ENCODE results near the gene FOXB2.
"Not testable (repeated sequence)": the region's sequence is repeated elsewhere in the genome, so short reads cannot be mapped to it uniquely, and the experiment has no call there.

The FOXB2 gene

DNA sequence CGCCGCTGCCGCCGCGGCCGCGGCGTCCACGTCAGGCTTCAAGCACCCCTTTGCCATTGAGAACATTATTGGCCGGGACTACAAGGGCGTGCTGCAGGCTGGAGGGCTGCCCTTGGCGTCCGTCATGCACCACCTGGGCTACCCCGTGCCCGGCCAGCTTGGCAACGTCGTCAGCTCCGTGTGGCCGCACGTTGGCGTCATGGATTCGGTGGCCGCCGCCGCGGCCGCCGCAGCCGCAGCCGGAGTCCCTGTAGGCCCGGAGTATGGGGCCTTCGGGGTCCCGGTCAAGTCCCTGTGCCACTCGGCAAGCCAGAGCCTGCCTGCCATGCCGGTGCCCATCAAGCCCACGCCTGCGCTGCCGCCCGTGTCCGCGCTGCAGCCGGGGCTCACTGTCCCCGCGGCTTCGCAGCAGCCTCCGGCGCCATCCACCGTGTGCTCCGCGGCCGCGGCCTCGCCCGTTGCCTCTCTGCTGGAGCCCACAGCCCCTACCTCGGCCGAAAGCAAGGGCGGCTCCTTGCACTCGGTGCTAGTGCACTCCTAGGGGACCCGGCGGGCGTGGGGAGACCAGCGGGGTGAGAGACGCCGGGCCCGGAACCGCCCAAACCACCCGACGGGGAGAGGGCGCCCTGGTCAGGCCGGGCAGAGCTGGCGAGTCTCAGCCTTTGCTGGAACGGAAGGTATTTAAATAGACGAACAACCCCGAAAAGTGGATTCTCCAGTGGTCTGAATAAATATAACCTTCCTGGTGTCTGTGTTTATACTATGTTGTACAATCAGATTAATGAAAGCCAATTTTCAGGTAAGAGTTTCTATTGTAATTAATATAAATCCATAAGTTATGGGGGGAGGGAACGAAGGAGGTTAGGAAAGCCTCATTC, 1.2 kb downstream of the FOXB2 start:
- no peak for DNase-seq
- Mint-ChIP-seq H3K4me3 (peak overlapping the region; percentile 7), H3K9me3 (no peaks in the 10 kb centered on the region), H3K4me1 (peaks cover 17% of the 10 kb centered on the region), H3K27me3 (peaks cover 98% of the 10 kb centered on the region), H3K27ac (no peak overlapping the region), H3K36me3 (peaks cover 11% of the 10 kb centered on the region)
- CTCF ChIA-PET = interaction anchor here (0.6 to 1.2 kb wide), 2 partner anchors 10 to 374 kb away, joined by 3 to 4 read pairs; no protein-coding TSS in a partner anchor

GRCh38 chr9:77021291-77021894, 1.9 kb downstream of the FOXB2 start:
- no peaks in the 10 kb centered on the region for H3K9me3 Mint-ChIP-seq
- DNase-seq = no peak
- peak overlapping the region; percentile 7 for H3K4me3 Mint-ChIP-seq
- peaks cover 11% of the 10 kb centered on the region for H3K36me3 Mint-ChIP-seq
- H3K4me1 Mint-ChIP-seq = peaks cover 17% of the 10 kb centered on the region
- H3K27ac Mint-ChIP-seq = peak overlapping the region; percentile 11
- CTCF ChIA-PET = interaction anchor here (0.6 kb wide), 1 partner anchor 373 kb away, joined by 4 read pairs; no protein-coding TSS in a partner anchor
- H3K27me3 Mint-ChIP-seq = peaks cover 96% of the 10 kb centered on the region

DNA sequence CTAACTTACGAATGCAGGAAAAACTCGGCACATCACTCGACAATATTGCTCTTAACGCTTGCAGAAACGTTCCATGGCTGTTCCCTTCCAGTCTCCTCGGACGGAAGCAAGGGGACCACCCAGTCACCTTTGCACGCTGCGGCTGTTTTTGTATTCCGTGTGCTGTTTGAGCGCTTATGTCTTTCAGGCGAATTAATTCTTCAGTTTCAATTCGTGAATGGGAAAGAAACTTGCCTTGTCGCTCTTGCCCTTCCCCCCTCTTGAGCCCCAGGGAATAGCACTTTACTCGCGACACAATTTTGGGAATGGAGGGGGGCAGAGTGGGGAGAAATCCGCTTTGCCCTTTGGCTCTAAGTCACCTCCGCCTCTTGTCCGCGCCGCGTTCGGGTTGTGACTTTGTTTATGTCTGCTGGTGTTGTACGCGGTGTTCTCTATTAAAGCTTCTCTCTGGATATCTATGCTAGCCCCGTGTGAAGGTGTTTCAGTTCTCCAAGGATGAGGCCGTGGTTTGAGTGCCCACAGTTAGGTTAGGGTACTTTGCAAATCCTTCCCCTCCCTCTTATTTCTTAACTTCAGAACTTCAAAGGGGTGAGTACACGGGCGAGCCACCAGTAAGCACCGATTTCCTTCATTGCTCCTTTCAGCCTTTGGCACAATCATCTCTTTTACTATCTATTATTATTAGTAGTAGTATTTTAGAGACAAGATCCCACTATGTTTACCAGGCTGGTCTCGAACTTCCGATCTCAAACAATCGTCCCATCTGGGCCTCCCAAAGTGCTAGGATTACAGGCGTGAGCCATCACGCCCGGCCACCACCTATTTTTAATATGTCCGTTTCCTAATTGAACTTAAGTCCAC, 2.7 kb downstream of the FOXB2 start:
- CTCF ChIA-PET = no interaction called here
- Mint-ChIP-seq H3K4me3 (no peak overlapping the region), H3K27ac (peak overlapping the region; percentile 1), H3K4me1 (peaks cover 17% of the 10 kb centered on the region), H3K27me3 (peaks cover 92% of the 10 kb centered on the region), H3K36me3 (peaks cover 11% of the 10 kb centered on the region), H3K9me3 (no peaks in the 10 kb centered on the region)
- DNase-seq = no peak

GRCh38 chr9:77022783-77023440, 3.5 kb downstream of the FOXB2 start:
- H3K9me3 Mint-ChIP-seq = no peaks in the 10 kb centered on the region
- CTCF ChIA-PET = no interaction called here
- peaks cover 84% of the 10 kb centered on the region for H3K27me3 Mint-ChIP-seq
- no peak overlapping the region for H3K4me3 Mint-ChIP-seq
- H3K27ac Mint-ChIP-seq = peak overlapping the region; percentile 68
- peaks cover 7% of the 10 kb centered on the region for H3K36me3 Mint-ChIP-seq
- peaks cover 13% of the 10 kb centered on the region for H3K4me1 Mint-ChIP-seq
- DNase-seq = no peak

- Mint-ChIP-seq H3K4me3 (no peak overlapping the region), H3K36me3 (peaks cover 4% of the 10 kb centered on the region), H3K9me3 (no peaks in the 10 kb centered on the region), H3K27ac (no peak overlapping the region), H3K27me3 (peaks cover 81% of the 10 kb centered on the region), H3K4me1 (peaks cover 11% of the 10 kb centered on the region)
- CTCF ChIA-PET = no interaction called here
- no peak for DNase-seq
These were observed 4.3 kb downstream of the FOXB2 start for GRCh38 chr9:77023726-77024125.

DNA sequence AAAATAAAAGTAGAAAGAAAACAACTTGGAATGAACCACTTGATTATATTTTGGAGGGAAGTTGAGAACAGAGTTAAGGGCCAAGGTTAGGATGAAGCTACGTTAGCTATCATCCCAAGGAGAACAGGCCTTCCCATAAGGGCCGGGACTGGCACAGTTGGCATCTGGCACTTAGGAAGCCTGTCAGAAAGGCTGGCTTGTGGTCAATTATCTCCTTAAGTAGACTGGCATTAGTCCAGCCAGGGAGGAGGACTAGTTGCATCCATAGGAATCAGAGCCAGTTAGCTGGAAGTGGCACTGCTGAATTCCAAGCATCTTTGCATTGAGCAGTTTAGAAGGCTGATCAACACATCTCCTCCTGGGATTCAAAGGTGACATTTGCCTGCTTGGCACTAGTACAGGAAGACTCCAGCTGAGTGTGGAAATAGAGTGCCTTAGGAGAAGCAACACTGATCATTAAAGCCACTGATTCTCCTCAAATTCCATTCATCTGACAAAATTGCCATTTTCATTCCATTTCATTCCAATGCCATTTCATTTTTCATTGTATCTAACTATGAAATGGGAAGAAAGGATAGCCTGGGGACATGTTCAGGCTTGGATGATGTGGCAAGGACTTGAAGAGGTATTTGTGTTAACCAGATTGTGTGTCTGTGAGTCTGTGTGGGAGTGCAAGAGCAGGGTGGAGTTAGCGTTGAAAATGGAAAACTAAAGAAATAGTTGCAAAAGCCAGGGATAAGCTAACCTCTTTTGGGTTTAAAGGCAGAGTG, 5.5 kb downstream of the FOXB2 start:
- peaks cover 74% of the 10 kb centered on the region for H3K27me3 Mint-ChIP-seq
- CTCF ChIA-PET = interaction anchor here (1.1 kb wide), 1 partner anchor 27 kb away, joined by 3 read pairs; no protein-coding TSS in a partner anchor

GRCh38 chr9:77028478-77028877, 9.0 kb downstream of the FOXB2 start:
- H3K36me3 Mint-ChIP-seq = no peaks in the 10 kb centered on the region

More for the DNA sequence above, 5.5 kb downstream of the FOXB2 start:
- Mint-ChIP-seq H3K4me3 (no peak overlapping the region), H3K4me1 (peaks cover 7% of the 10 kb centered on the region), H3K36me3 (no peaks in the 10 kb centered on the region), H3K9me3 (no peaks in the 10 kb centered on the region), H3K27ac (no peak overlapping the region)
- no peak for DNase-seq

DNA sequence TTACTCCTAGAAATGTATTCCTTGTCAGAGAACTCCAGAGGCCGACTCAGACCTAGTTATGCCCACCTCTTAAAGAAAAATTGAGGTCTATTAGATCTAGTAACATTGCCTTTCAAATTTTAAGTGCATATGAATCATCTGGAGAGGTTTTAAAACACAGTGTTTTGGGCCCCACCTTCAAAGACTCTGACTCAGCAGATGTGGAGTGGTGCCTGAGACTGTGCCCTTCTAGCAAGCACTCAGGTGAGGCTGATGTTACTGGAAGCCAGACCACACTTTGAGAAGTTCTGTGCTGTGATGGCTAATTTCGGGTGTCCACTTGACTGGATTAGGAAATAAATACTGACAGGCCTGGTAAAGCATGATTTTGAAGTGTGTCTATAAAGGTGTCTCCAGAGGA, 10.6 kb downstream of the FOXB2 start:
- CTCF ChIA-PET = interaction anchor here (0.6 kb wide), 1 partner anchor 11 kb away, joined by 4 read pairs; no protein-coding TSS in a partner anchor
- H3K27me3 Mint-ChIP-seq = peaks cover 34% of the 10 kb centered on the region
- DNase-seq = no peak
- no peaks in the 10 kb centered on the region for H3K36me3 Mint-ChIP-seq
- H3K9me3 Mint-ChIP-seq = no peaks in the 10 kb centered on the region
- no peaks in the 10 kb centered on the region for H3K4me1 Mint-ChIP-seq
- H3K27ac Mint-ChIP-seq = no peak overlapping the region
- no peak overlapping the region for H3K4me3 Mint-ChIP-seq

More at GRCh38 chr9:77028478-77028877, 9.0 kb downstream of the FOXB2 start:
- Mint-ChIP-seq H3K9me3 (no peaks in the 10 kb centered on the region), H3K4me3 (no peak overlapping the region), H3K4me1 (no peaks in the 10 kb centered on the region), H3K27me3 (peaks cover 48% of the 10 kb centered on the region), H3K27ac (no peak overlapping the region)
- DNase-seq = no peak
- CTCF ChIA-PET = no interaction called here

GRCh38 chr9:77038281-77039036, 19.0 kb downstream of the FOXB2 start:
- CTCF ChIA-PET = no interaction called here
- Mint-ChIP-seq H3K4me1 (no peaks in the 10 kb centered on the region), H3K27me3 (peaks cover 3% of the 10 kb centered on the region), H3K4me3 (no peak overlapping the region), H3K36me3 (no peaks in the 10 kb centered on the region), H3K27ac (no peak overlapping the region), H3K9me3 (no peaks in the 10 kb centered on the region)
- no peak for DNase-seq

DNA sequence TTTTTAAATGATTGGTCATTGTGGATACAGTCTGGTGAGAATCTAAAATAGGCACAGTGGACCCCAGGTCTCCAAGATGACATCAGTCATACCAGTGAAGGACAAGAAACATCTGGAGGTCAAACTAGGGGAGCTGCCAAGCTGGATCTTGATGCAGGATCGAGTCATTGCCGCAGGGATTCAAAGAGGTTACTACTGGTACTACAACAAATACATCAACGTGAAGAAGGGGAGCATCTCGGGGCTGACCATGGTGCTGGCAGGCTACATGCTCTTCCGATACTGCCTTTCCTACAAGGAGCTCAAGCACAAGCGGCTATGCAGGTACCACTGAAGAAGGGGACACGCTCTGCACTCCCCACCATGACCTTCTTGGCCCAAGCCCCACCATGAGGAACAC, 20.9 kb downstream of the FOXB2 start:
- Mint-ChIP-seq H3K4me1 (no peaks in the 10 kb centered on the region), H3K27ac (no peak overlapping the region), H3K27me3 (peaks cover 3% of the 10 kb centered on the region), H3K9me3 (no peaks in the 10 kb centered on the region), H3K36me3 (no peaks in the 10 kb centered on the region), H3K4me3 (no peak overlapping the region)
- no peak for DNase-seq
- CTCF ChIA-PET = no interaction called here

- H3K9me3 Mint-ChIP-seq, H3K36me3 Mint-ChIP-seq, DNase-seq, CTCF ChIA-PET, H3K4me3 Mint-ChIP-seq, H3K27me3 Mint-ChIP-seq, H3K27ac Mint-ChIP-seq, H3K4me1 Mint-ChIP-seq: not testable (repeated sequence)
These were observed 24.3 kb downstream of the FOXB2 start for GRCh38 chr9:77043743-77044142.

DNA sequence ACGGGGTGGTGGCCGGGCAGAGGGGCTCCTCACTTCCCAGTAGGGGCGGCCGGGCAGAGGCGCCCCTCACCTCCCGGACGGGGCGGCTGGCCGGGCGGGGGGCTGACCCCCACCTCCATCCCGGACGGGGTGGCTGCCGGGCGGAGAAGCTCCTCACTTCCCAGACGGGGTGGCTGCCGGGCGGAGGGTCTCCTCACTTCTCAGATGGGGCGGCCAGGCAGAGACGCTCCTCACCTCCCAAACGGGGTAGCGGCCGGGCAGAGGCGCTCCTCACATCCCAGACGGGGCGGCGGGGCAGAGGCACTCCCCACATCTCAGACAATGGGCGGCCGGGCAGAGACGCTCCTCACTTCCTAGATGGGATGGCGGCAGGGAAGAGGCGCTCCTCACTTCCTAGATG, 41.2 kb downstream of the FOXB2 start:
- H3K36me3 Mint-ChIP-seq, H3K27me3 Mint-ChIP-seq, DNase-seq, H3K4me3 Mint-ChIP-seq, H3K9me3 Mint-ChIP-seq, H3K27ac Mint-ChIP-seq, CTCF ChIA-PET, H3K4me1 Mint-ChIP-seq: not testable (repeated sequence)

Measured in activated naive CD4-positive, alpha-beta T cell treated with anti-CD3 and anti-CD28 coated beads, Interleukin-2, amount 10 ng/mL, durations not matched to agents 7 days and 5 days (primary cell).